HEK293 (cell line): ENCODE data around the gene CTAG1A.

Experiments used
- SETDB1 ChIP-seq: IDR thresholded peaks from one replicate; pipeline ENCODE4 v1.6.1; 2017; ENCODE audit warnings: mild to moderate bottlenecking, low read length, moderate library complexity, mixed read lengths; ENCODE audit not compliant: insufficient read length
- ZNF221 ChIP-seq: fragments of 450-650 bp; formaldehyde crosslinking; IDR thresholded peaks from 2 replicates; pipeline ENCODE4 v1.5.1; 2017; ENCODE audit warnings: missing biosample characterization, missing genetic modification characterization, borderline replicate concordance
- ZNF274 ChIP-seq, 2 experiments: fragments of 200-500 bp in 1 of 2; fragments of 450-650 bp in 1 of 2; sonication (Bioruptor generic) in 1 of 2; formaldehyde crosslinking in 1 of 2; IDR thresholded peaks; 2 replicates each; pipeline versions ENCODE4 v1.5.1 to v1.6.1; 2014 to 2016; ENCODE audit warnings: borderline replicate concordance in 1 of 2, inconsistent platforms in 1 of 2, low read length in 1 of 2, missing biosample characterization in 1 of 2, missing genetic modification characterization in 1 of 2
- ZNF416 ChIP-seq: fragments of 450-650 bp; formaldehyde crosslinking; IDR thresholded peaks from 2 replicates; pipeline ENCODE4 v1.5.1; 2016; ENCODE audit warnings: missing biosample characterization, missing genetic modification characterization
- ZNF473 ChIP-seq: fragments of 450-650 bp; formaldehyde crosslinking; IDR thresholded peaks from 2 replicates; pipeline ENCODE4 v1.5.1; 2017; ENCODE audit warnings: missing biosample characterization, missing genetic modification characterization
- TF ChIP-seq, protein P1 (sequence below): fragments of 450-650 bp; formaldehyde crosslinking; IDR thresholded peaks from 2 replicates; pipeline ENCODE4 v1.5.1; 2016; ENCODE audit warnings: missing biosample characterization, missing genetic modification characterization
- TF ChIP-seq, protein P2 (sequence below): fragments of 450-650 bp; formaldehyde crosslinking; IDR thresholded peaks from 2 replicates; pipeline ENCODE4 v1.5.1; 2016; ENCODE audit warnings: missing biosample characterization, missing genetic modification characterization
- TF ChIP-seq, protein P3 (sequence below): fragments of 450-650 bp; formaldehyde crosslinking; IDR thresholded peaks from 2 replicates; pipeline ENCODE4 v1.5.1; 2016; ENCODE audit warnings: missing biosample characterization, missing genetic modification characterization

DNA sequence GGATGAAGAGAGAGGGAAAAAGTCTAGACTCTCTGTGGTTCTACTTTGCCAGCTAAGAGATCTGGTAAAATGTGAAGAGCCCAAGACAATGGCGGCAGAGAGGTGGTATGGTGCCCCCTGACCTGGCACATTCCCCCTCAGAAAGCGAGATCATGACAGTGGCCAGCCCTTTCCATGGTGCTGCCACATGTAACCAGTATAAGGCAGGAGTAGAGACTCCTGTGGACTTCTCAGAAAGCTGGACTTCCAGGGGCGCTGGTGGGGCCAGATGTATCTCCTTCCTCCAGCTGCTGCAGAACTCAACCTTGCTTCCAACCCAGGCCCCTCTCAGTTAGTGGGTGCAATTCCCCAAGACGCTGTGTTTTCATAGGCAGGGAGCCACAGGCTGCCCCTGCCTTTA, 9.6 kb downstream of the CTAG1A start:
- TF ChIP-seq ZNF274 (IDR thresholded peaks at IDR 0.05; ENCODE audit: low read length) (no peak), ZNF274 (tag by site-specific recombination; IDR thresholded peaks at IDR 0.05; ENCODE audit: borderline replicate concordance) (no peak), SETDB1 (no peak), ZNF473 (tag by site-specific recombination) (no peak), ZNF221 (no peak), ZNF416 (tag by site-specific recombination) (no peak)
- TF ChIP-seq, protein P1, sequence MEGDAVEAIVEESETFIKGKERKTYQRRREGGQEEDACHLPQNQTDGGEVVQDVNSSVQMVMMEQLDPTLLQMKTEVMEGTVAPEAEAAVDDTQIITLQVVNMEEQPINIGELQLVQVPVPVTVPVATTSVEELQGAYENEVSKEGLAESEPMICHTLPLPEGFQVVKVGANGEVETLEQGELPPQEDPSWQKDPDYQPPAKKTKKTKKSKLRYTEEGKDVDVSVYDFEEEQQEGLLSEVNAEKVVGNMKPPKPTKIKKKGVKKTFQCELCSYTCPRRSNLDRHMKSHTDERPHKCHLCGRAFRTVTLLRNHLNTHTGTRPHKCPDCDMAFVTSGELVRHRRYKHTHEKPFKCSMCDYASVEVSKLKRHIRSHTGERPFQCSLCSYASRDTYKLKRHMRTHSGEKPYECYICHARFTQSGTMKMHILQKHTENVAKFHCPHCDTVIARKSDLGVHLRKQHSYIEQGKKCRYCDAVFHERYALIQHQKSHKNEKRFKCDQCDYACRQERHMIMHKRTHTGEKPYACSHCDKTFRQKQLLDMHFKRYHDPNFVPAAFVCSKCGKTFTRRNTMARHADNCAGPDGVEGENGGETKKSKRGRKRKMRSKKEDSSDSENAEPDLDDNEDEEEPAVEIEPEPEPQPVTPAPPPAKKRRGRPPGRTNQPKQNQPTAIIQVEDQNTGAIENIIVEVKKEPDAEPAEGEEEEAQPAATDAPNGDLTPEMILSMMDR (tag by site-specific recombination) = no peak
- TF ChIP-seq, protein P2, sequence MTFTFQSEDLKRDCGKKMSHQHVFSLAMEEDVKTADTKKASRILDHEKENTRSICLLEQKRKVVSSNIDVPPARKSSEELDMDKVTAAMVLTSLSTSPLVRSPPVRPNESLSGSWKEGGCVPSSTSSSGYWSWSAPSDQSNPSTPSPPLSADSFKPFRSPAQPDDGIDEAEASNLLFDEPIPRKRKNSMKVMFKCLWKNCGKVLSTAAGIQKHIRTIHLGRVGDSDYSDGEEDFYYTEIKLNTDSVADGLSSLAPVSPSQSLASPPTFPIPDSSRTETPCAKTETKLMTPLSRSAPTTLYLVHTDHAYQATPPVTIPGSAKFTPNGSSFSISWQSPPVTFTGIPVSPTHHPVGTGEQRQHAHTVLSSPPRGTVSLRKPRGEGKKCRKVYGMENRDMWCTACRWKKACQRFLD (tag by site-specific recombination) = no peak
- TF ChIP-seq, protein P3, sequence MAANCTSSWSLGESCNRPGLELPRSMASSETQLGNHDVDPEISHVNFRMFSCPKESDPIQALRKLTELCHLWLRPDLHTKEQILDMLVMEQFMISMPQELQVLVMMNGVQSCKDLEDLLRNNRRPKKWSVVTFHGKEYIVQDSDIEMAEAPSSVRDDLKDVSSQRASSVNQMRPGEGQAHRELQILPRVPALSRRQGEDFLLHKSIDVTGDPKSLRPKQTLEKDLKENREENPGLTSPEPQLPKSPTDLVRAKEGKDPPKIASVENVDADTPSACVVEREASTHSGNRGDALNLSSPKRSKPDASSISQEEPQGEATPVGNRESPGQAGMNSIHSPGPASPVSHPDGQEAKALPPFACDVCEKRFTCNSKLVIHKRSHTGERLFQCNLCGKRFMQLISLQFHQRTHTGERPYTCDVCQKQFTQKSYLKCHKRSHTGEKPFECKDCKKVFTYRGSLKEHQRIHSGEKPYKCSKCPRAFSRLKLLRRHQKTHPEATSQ = no peak
